Type B pancreatic cell (in vitro differentiated cells): Measurements from ENCODE around the gene ST8SIA4. TPM values are rescaled to one million over a fixed set of nuclear protein-coding genes. Genes with fewer than 3 reads are reported as not detected.

Source experiments
- DNase-seq: peaks from one replicate; pipeline ENCODE4 v3.0.0; 2021; ENCODE audit warnings: mixed read lengths; ENCODE audit not compliant: unreplicated experiment; ENCODE audit errors: extremely low spot score
- H3K27ac Mint-ChIP-seq: 2 replicates; pipeline ENCODE4 v1.8.0; 2021; ENCODE audit warnings: mild to moderate bottlenecking, mixed read lengths
- H3K27me3 Mint-ChIP-seq: 2 replicates; pipeline ENCODE4 v1.8.0; 2021; ENCODE audit warnings: mixed read lengths
- H3K36me3 Mint-ChIP-seq: 2 replicates; pipeline ENCODE4 v1.8.0; 2021; ENCODE audit warnings: mixed read lengths
- H3K4me1 Mint-ChIP-seq: one replicate; pipeline ENCODE4 v1.8.0; 2021; ENCODE audit warnings: mixed read lengths; ENCODE audit not compliant: unreplicated experiment
- H3K4me3 Mint-ChIP-seq: 2 replicates; pipeline ENCODE4 v1.8.0; 2021; ENCODE audit warnings: mild to moderate bottlenecking, mixed read lengths
- H3K9me3 Mint-ChIP-seq: 2 replicates; pipeline ENCODE4 v1.8.0; 2021; ENCODE audit warnings: mixed read lengths
- total RNA-seq: library from RNA; stranded (reverse); gene quantifications from 2 replicates; pipeline ENCODE4 v1.2.1, GENCODE V29; 2021; ENCODE audit warnings: low replicate concordance
- TF ChIP-seq, protein P1 (sequence below): fragments of 200-600 bp; sonication (generic); conservative IDR thresholded peaks from 2 replicates; pipeline ENCODE4 v1.5.0; 2021; ENCODE audit warnings: antibody characterized with exemption, mild to moderate bottlenecking

Gene ST8SIA4
- total RNA-seq, 1 donor from 2014 or later: 18.0 TPM

GRCh38 chr5:100855937-100856430, 47.1 kb downstream of the ST8SIA4 start:
- Mint-ChIP-seq H3K27ac (no peak overlapping the region), H3K27me3 (no peaks in the 10 kb centered on the region), H3K4me1 (peaks cover 8% of the 10 kb centered on the region), H3K4me3 (no peak overlapping the region), H3K36me3 (no peaks in the 10 kb centered on the region), H3K9me3 (no peaks in the 10 kb centered on the region)
- DNase-seq: no peak
- TF ChIP-seq, protein P1, sequence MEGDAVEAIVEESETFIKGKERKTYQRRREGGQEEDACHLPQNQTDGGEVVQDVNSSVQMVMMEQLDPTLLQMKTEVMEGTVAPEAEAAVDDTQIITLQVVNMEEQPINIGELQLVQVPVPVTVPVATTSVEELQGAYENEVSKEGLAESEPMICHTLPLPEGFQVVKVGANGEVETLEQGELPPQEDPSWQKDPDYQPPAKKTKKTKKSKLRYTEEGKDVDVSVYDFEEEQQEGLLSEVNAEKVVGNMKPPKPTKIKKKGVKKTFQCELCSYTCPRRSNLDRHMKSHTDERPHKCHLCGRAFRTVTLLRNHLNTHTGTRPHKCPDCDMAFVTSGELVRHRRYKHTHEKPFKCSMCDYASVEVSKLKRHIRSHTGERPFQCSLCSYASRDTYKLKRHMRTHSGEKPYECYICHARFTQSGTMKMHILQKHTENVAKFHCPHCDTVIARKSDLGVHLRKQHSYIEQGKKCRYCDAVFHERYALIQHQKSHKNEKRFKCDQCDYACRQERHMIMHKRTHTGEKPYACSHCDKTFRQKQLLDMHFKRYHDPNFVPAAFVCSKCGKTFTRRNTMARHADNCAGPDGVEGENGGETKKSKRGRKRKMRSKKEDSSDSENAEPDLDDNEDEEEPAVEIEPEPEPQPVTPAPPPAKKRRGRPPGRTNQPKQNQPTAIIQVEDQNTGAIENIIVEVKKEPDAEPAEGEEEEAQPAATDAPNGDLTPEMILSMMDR: no peak

GRCh38 chr5:100855295-100855694, 47.8 kb downstream of the ST8SIA4 start:
- H3K4me3 Mint-ChIP-seq: no peak overlapping the region
- H3K27me3 Mint-ChIP-seq: no peaks in the 10 kb centered on the region
- H3K9me3 Mint-ChIP-seq: no peaks in the 10 kb centered on the region
- H3K27ac Mint-ChIP-seq: no peak overlapping the region
- H3K4me1 Mint-ChIP-seq: peaks cover 8% of the 10 kb centered on the region
- DNase-seq: no peak
- TF ChIP-seq, protein P1: no peak
- H3K36me3 Mint-ChIP-seq: no peaks in the 10 kb centered on the region

DNA sequence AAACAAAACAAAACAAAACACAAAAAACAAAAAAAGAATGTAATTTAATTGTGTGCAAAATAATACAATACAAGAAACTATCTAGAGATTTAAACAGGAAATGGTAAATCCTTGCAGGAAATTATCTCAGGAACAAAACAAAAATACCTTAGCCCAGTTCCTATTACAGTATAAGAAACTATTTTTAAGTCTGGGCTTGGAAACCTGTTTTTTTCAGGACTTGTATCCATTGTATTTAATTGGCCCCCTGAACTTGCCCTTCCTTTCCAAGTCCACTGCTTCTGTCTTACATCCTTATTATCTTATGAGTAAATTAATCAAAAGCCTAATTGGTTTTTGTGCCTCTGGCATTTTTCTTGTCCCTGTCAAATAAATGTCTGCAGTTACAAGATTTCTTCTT, 48.5 kb downstream of the ST8SIA4 start:
- TF ChIP-seq, protein P1: no peak
- Mint-ChIP-seq H3K36me3 (no peaks in the 10 kb centered on the region), H3K4me3 (no peak overlapping the region), H3K4me1 (peaks cover 8% of the 10 kb centered on the region), H3K9me3 (no peaks in the 10 kb centered on the region), H3K27me3 (no peaks in the 10 kb centered on the region), H3K27ac (no peak overlapping the region)
- no peak for DNase-seq

- H3K36me3 Mint-ChIP-seq: no peaks in the 10 kb centered on the region
- H3K4me3 Mint-ChIP-seq: no peak overlapping the region
- no peak overlapping the region for H3K27ac Mint-ChIP-seq
- no peaks in the 10 kb centered on the region for H3K9me3 Mint-ChIP-seq
- H3K4me1 Mint-ChIP-seq: peaks cover 8% of the 10 kb centered on the region
- TF ChIP-seq, protein P1: no peak
- no peak for DNase-seq
- H3K27me3 Mint-ChIP-seq: no peaks in the 10 kb centered on the region
Measured at GRCh38 chr5:100853582-100853981, 49.5 kb downstream of the ST8SIA4 start.

DNA sequence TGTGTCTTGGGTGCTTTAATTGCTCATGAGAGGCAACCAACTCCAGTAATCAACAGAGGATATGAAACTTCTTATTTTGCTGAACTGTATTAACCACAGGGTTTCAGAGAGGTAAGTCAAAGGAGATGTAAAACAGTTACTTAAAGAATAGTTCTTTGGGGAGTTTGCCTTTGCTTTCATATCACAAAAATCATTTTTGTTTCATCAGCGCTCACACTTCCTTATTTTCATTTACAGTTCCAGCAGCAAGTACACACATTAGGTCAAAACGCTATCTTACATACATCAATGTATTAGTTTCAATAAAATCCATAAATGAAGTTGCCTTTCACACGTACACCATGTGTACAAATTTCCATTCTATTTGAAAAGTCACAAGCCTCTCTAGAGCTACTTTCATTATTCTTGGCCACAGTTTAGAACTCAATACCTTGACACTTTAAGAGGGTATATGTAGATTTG, 50.1 kb downstream of the ST8SIA4 start:
- no peak overlapping the region for H3K4me3 Mint-ChIP-seq
- no peak overlapping the region for H3K27ac Mint-ChIP-seq
- TF ChIP-seq, protein P1: no peak

GRCh38 chr5:100852051-100852450, 51.0 kb downstream of the ST8SIA4 start:
- no peaks in the 10 kb centered on the region for H3K36me3 Mint-ChIP-seq
- no peaks in the 10 kb centered on the region for H3K9me3 Mint-ChIP-seq
- no peak overlapping the region for H3K27ac Mint-ChIP-seq
- TF ChIP-seq, protein P1: no peak
- H3K4me3 Mint-ChIP-seq: no peak overlapping the region
- H3K27me3 Mint-ChIP-seq: no peaks in the 10 kb centered on the region
- DNase-seq: no peak
- peaks cover 8% of the 10 kb centered on the region for H3K4me1 Mint-ChIP-seq

More for the DNA sequence above, 50.1 kb downstream of the ST8SIA4 start:
- Mint-ChIP-seq H3K36me3 (no peaks in the 10 kb centered on the region), H3K9me3 (no peaks in the 10 kb centered on the region), H3K4me1 (peaks cover 8% of the 10 kb centered on the region), H3K27me3 (no peaks in the 10 kb centered on the region)
- no peak for DNase-seq
